ENCODE measurements around the gene MMS19.

Gene MMS19

GRCh38 chr10:97456686-97457065, 41.5 kb downstream of the MMS19 start:
- TF ChIP-seq CTCF (IDR thresholded peaks at IDR 0.05; ENCODE audit: low read depth, low read length) (no peak), EZH2phosphoT487 (IDR thresholded peaks at IDR 0.05; ENCODE audit: low read depth) (no peak)
- Histone ChIP-seq H3K36me3 (replicated peaks; ENCODE audit: low read depth, low read length) (peaks cover 38% of the 10 kb centered on the region), H3K9me3 (ENCODE audit: insufficient read depth, low read length) (no peaks in the 10 kb centered on the region)

GRCh38 chr10:97456034-97456685, 42.1 kb downstream of the MMS19 start:
- Histone ChIP-seq H3K4me3 (ENCODE audit: low read length) (no peak overlapping the region), H3K4me2 (ENCODE audit: low read length) (no peak overlapping the region), H3K9me3 (ENCODE audit: insufficient read depth, low read length) (no peaks in the 10 kb centered on the region), H3K79me2 (ENCODE audit: low read length) (no peaks in the 10 kb centered on the region; the same call in 1 of the 2 replicates), H4K20me1 (ENCODE audit: insufficient read depth, low read length) (no peaks in the 10 kb centered on the region), H3K27me3 (ENCODE audit: low read depth, low read length) (no peaks in the 10 kb centered on the region), H3K4me1 (ENCODE audit: low read length) (no peaks in the 10 kb centered on the region), H2AFZ (ENCODE audit: low read depth, low read length) (no peak overlapping the region), H3K27ac (ENCODE audit: low read length) (no peak overlapping the region), H3K9ac (ENCODE audit: low read length) (no peak overlapping the region), H3K36me3 (replicated peaks; ENCODE audit: low read depth, low read length) (peaks cover 33% of the 10 kb centered on the region)
- TF ChIP-seq EZH2phosphoT487 (IDR thresholded peaks at IDR 0.05; ENCODE audit: low read depth) (no peak), CTCF (IDR thresholded peaks at IDR 0.05; ENCODE audit: low read depth, low read length) (no peak)

More at GRCh38 chr10:97456686-97457065, 41.5 kb downstream of the MMS19 start:
- H2AFZ ChIP-seq (ENCODE audit: low read depth, low read length), result no peak overlapping the region
- no peak overlapping the region for H3K27ac ChIP-seq (ENCODE audit: low read length)
- H3K27me3 ChIP-seq (ENCODE audit: low read depth, low read length), result no peaks in the 10 kb centered on the region
- H3K4me3 ChIP-seq (ENCODE audit: low read length), result no peak overlapping the region
- no peak overlapping the region for H3K9ac ChIP-seq (ENCODE audit: low read length)
- no peaks in the 10 kb centered on the region for H3K4me1 ChIP-seq (ENCODE audit: low read length)
- no peaks in the 10 kb centered on the region for H4K20me1 ChIP-seq (ENCODE audit: insufficient read depth, low read length)
- no peaks in the 10 kb centered on the region; the same call in 1 of the 2 replicates for H3K79me2 ChIP-seq (ENCODE audit: low read length)
- no peak overlapping the region for H3K4me2 ChIP-seq (ENCODE audit: low read length)

GRCh38 chr10:97454330-97455036, 43.7 kb downstream of the MMS19 start:
- Histone ChIP-seq H3K79me2 (ENCODE audit: low read length) (peaks cover 6% of the 10 kb centered on the region; the same call in 1 of the 2 replicates), H3K27me3 (ENCODE audit: low read depth, low read length) (no peaks in the 10 kb centered on the region), H4K20me1 (ENCODE audit: insufficient read depth, low read length) (no peaks in the 10 kb centered on the region), H3K9me3 (ENCODE audit: insufficient read depth, low read length) (no peaks in the 10 kb centered on the region), H3K4me1 (ENCODE audit: low read length) (no peaks in the 10 kb centered on the region), H3K27ac (ENCODE audit: low read length) (no peak overlapping the region), H3K4me2 (ENCODE audit: low read length) (no peak overlapping the region), H3K36me3 (replicated peaks; ENCODE audit: low read depth, low read length) (peaks cover 24% of the 10 kb centered on the region), H2AFZ (ENCODE audit: low read depth, low read length) (no peak overlapping the region), H3K4me3 (ENCODE audit: low read length) (no peak overlapping the region), H3K9ac (ENCODE audit: low read length) (no peak overlapping the region)
- TF ChIP-seq EZH2phosphoT487 (IDR thresholded peaks at IDR 0.05; ENCODE audit: low read depth) (no peak), CTCF (IDR thresholded peaks at IDR 0.05; ENCODE audit: low read depth, low read length) (no peak)

- H3K79me2 ChIP-seq (ENCODE audit: low read length), result peaks cover 17% of the 10 kb centered on the region
- no peak overlapping the region for H3K27ac ChIP-seq (ENCODE audit: low read length)
- no peaks in the 10 kb centered on the region for H3K9me3 ChIP-seq (ENCODE audit: insufficient read depth, low read length)
- H3K9ac ChIP-seq (ENCODE audit: low read length), result no peak overlapping the region
- H2AFZ ChIP-seq (ENCODE audit: low read depth, low read length), result no peak overlapping the region
- H3K4me2 ChIP-seq (ENCODE audit: low read length), result no peak overlapping the region
- peaks cover 9% of the 10 kb centered on the region for H3K36me3 ChIP-seq (replicated peaks; ENCODE audit: low read depth, low read length)
- no peak for TF ChIP-seq CTCF (IDR thresholded peaks at IDR 0.05; ENCODE audit: low read depth, low read length)
- no peak for TF ChIP-seq EZH2phosphoT487 (IDR thresholded peaks at IDR 0.05; ENCODE audit: low read depth)
- H3K4me3 ChIP-seq (ENCODE audit: low read length), result no peak overlapping the region
- H3K27me3 ChIP-seq (ENCODE audit: low read depth, low read length), result no peaks in the 10 kb centered on the region
- H3K4me1 ChIP-seq (ENCODE audit: low read length), result peaks cover under 1% of the 10 kb centered on the region; the same call in 1 of the 2 replicates
- no peaks in the 10 kb centered on the region for H4K20me1 ChIP-seq (ENCODE audit: insufficient read depth, low read length)
These were observed 45.9 kb downstream of the MMS19 start for GRCh38 chr10:97452352-97452751.

All from OCI-LY3 (cell line).